ENCODE measurements around the gene DPYD.
"Not testable (repeated sequence)": the region's sequence is repeated elsewhere in the genome, so short reads cannot be mapped to it uniquely, and the experiment has no call there.

DPYD gene

GRCh38 chr1:97277891-97278654 lies 642.8 kb downstream of the DPYD start:
- peak; percentile 88 for DNase-seq (ENCODE audit: low read depth)

GRCh38 chr1:97271916-97272788 lies 648.7 kb downstream of the DPYD start:
- no peak for DNase-seq (ENCODE audit: low read depth)

- DNase-seq (ENCODE audit: low read depth): no peak
Observed at GRCh38 chr1:97270508-97271307, 650.1 kb downstream of the DPYD start.

- DNase-seq (ENCODE audit: low read depth): no peak
Observed at GRCh38 chr1:97265630-97266029, 655.2 kb downstream of the DPYD start.

- no peak for DNase-seq (ENCODE audit: low read depth)
Observed at GRCh38 chr1:97262842-97263241, 658.0 kb downstream of the DPYD start.

- DNase-seq (ENCODE audit: low read depth): no peak
Observed at GRCh38 chr1:97258597-97258996, 662.2 kb downstream of the DPYD start.

- DNase-seq (ENCODE audit: low read depth): no peak
Observed at GRCh38 chr1:97254731-97255463, 665.9 kb downstream of the DPYD start.

- no peak for DNase-seq (ENCODE audit: low read depth)
Observed at GRCh38 chr1:97252925-97253324, 667.9 kb downstream of the DPYD start.

- DNase-seq (ENCODE audit: low read depth): peak; percentile 38
Observed at GRCh38 chr1:97252076-97252475, 668.8 kb downstream of the DPYD start.

GRCh38 chr1:97247196-97247595 lies 673.6 kb downstream of the DPYD start:
- DNase-seq (ENCODE audit: low read depth): no peak

- DNase-seq (ENCODE audit: low read depth): no peak
Observed at GRCh38 chr1:97245682-97246081, 675.2 kb downstream of the DPYD start.

- peak; percentile 4 for DNase-seq (ENCODE audit: low read depth)
Observed at GRCh38 chr1:97245026-97245425, 675.8 kb downstream of the DPYD start.

- peak; percentile 52 for DNase-seq (ENCODE audit: low read depth)
Observed at GRCh38 chr1:97243973-97244560, 676.8 kb downstream of the DPYD start.

- no peak for DNase-seq (ENCODE audit: low read depth)
Observed at GRCh38 chr1:97238816-97239215, 682.0 kb downstream of the DPYD start.

GRCh38 chr1:97231354-97231753 lies 689.5 kb downstream of the DPYD start:
- not testable (repeated sequence) for DNase-seq (ENCODE audit: low read depth)

GRCh38 chr1:97212671-97213070 lies 708.2 kb downstream of the DPYD start:
- DNase-seq (ENCODE audit: low read depth): no peak

GRCh38 chr1:97210307-97210706 lies 710.5 kb downstream of the DPYD start:
- DNase-seq (ENCODE audit: low read depth): no peak

GRCh38 chr1:97209381-97209957 lies 711.4 kb downstream of the DPYD start:
- peak; percentile 22 for DNase-seq (ENCODE audit: low read depth)

- DNase-seq (ENCODE audit: low read depth): no peak
Observed at GRCh38 chr1:97207868-97208267, 713.0 kb downstream of the DPYD start.

GRCh38 chr1:97204468-97204867 lies 716.4 kb downstream of the DPYD start:
- DNase-seq (ENCODE audit: low read depth): peak; percentile 48

Data from ELR (cell line).